Measurements from ENCODE around the gene BMPR1B.

DNA sequence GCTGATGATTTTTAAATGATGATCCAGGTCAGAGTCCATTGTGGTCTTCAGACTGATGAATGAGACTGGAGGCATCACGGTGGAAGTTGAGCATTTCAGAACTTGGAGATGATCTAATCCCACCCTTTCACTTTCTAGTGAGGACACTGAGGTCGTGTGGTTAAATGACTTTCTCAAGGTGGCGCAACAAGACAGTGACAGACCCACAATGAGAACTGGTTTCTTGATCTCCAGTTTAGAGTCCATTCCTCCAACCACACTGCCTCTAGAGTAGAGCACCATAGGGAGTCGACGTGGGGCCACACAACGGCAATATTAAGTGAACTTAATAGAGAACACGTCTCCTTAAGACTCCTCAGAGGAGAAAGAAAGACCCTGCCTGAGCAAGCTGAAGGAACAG lies 410.1 kb downstream of the BMPR1B start:
- TF ChIP-seq EZH2 (IDR thresholded peaks at IDR 0.05; ENCODE audit: borderline replicate concordance, insufficient read depth, low read depth, low read length, poor library complexity, severe bottlenecking) = no peak
- TF ChIP-seq, protein P1, sequence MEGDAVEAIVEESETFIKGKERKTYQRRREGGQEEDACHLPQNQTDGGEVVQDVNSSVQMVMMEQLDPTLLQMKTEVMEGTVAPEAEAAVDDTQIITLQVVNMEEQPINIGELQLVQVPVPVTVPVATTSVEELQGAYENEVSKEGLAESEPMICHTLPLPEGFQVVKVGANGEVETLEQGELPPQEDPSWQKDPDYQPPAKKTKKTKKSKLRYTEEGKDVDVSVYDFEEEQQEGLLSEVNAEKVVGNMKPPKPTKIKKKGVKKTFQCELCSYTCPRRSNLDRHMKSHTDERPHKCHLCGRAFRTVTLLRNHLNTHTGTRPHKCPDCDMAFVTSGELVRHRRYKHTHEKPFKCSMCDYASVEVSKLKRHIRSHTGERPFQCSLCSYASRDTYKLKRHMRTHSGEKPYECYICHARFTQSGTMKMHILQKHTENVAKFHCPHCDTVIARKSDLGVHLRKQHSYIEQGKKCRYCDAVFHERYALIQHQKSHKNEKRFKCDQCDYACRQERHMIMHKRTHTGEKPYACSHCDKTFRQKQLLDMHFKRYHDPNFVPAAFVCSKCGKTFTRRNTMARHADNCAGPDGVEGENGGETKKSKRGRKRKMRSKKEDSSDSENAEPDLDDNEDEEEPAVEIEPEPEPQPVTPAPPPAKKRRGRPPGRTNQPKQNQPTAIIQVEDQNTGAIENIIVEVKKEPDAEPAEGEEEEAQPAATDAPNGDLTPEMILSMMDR (IDR thresholded peaks at IDR 0.05) = no peak
